Heart right ventricle (tissue), 16 donors: ENCODE data around the gene HMMR. TPM values are rescaled to one million over a fixed set of nuclear protein-coding genes. Genes with fewer than 3 reads are reported as not detected.
"Not testable (repeated sequence)": the region's sequence is repeated elsewhere in the genome, so short reads cannot be mapped to it uniquely, and the experiment has no call there.

ENCODE experiments used
- ATAC-seq, 8 donors: fragments of 200-7000 bp; cut with Tn5 transposase; one replicate each; pipeline ENCODE4 v1.9.1; 2020; ENCODE audit warnings: mild to moderate bottlenecking in 8 of 8, moderate library complexity in 8 of 8, moderate number of reproducible peaks in 1 of 8
- DNase-seq, 2 donors: peaks; one replicate each; pipeline ENCODE4 v3.0.0-alpha.2; 2020
- H3K27ac ChIP-seq, 10 donors: fragments of 200-600 bp; sonication (generic) in 2 of 10; one replicate each; pipeline versions ENCODE4 v1.5.0 to v1.8.0; 2020 to 2022; ENCODE audit warnings: mild to moderate bottlenecking in 3 of 10
- H3K27me3 ChIP-seq, 7 donors: fragments of 200-600 bp; one replicate each; pipeline ENCODE4 v1.8.0; 2021 to 2022; ENCODE audit warnings: mild to moderate bottlenecking in 2 of 7
- H3K36me3 ChIP-seq, 9 donors: fragments of 200-600 bp; sonication (generic) in 1 of 9; one replicate each; pipeline versions ENCODE4 v1.5.0 to v1.8.0; 2020 to 2022; ENCODE audit warnings: mild to moderate bottlenecking in 2 of 9
- H3K4me1 ChIP-seq, 9 donors: fragments of 200-600 bp; sonication (generic) in 1 of 9; one replicate each; pipeline versions ENCODE4 v1.5.0 to v1.8.0; 2020 to 2022; ENCODE audit warnings: mild to moderate bottlenecking in 4 of 9
- H3K4me3 ChIP-seq, 10 donors: fragments of 200-600 bp; sonication (generic) in 2 of 10; one replicate each; pipeline versions ENCODE4 v1.5.0 to v1.8.0; 2020 to 2022; ENCODE audit warnings: mild to moderate bottlenecking in 7 of 10, moderate library complexity in 2 of 10
- H3K9me3 ChIP-seq, 11 donors: fragments of 200-600 bp in 10 of 11; sonication (generic) in 2 of 11; one replicate each; pipeline versions ENCODE4 v1.5.0 to v1.8.0; 2013 to 2022; ENCODE audit warnings: mild to moderate bottlenecking in 2 of 11, control low read depth in 1 of 11, moderate library complexity in 1 of 11
- CTCF ChIP-seq, 9 donors: fragments of 200-600 bp; sonication (generic) in 2 of 9; IDR thresholded peaks; one replicate each; pipeline versions ENCODE4 v1.5.0 to v1.8.0; 2021 to 2022; ENCODE audit warnings: antibody characterized with exemption in 9 of 9, mild to moderate bottlenecking in 5 of 9, moderate library complexity in 1 of 9
- WGBS, 2 donors: extraction: QIAGEN DNeasy Blood & Tissue Kit; methylation state at CpG; one replicate each; pipeline ENCODE4 v1.1.7; 2013; ENCODE audit warnings: inconsistent platforms in 1 of 2; 5-methylcytosine and 5-hydroxymethylcytosine counted together
- intact Hi-C, 10 donors: fragments of 100-400 bp; cut with DNase I; formaldehyde crosslinking; loops; one replicate each; pipeline versions ENCODE4 v1.11.1 to v1.14.2; 2022
- polyA plus RNA-seq, 2 donors: library from polyadenylated mRNA; stranded (reverse); fragments of 200-250 nt; gene quantifications; one replicate each; pipeline ENCODE4 v1.2.3, GENCODE V29; 2013
- total RNA-seq, 10 donors: library from RNA; stranded (reverse); fragmentation: NEBNext Ultra II Directional in 3 of 10; extraction: Animal tissue kit (Norgen Biotek cat#: 25700) in 3 of 10; gene quantifications; one replicate each; pipeline versions ENCODE4 v1.2.1 to v1.2.4, GENCODE V29; 2021 to 2023
- donor health status: Arrhythmogenic right ventricular cardiomyopathy.
- donor health status: ischemic (EF 13 %, LVEDD 7.1; RV severe dilation, severe dysfunction).
- donor health status: healthy with polysubstance abuse.
- donor health status: DM: no; HTN: yes; CAD: no.
- donor health status: DM: no; HTN: no; CAD: no.
- donor health status: ischemic (EF 25% LVEDD 6.9; RV normal size, moderate dysfunction).
- donor health status: ischemic (EF 25% LVEDD 5.7; RV mildly dilated, moderate dysfunction).
- donor health status: healthy.
- donor health status: DM: yes; HTN: yes; CAD: no.
- donor health status: Ischemic cardiomyopathy.
- donor health status: ischemic (EF 35%, LVEDD 5.7; RV mildly dilated, moderate dysfunction).
- donor health status: nonischemic (EF 11% LVEDD 7.7; RV severe dilation, severe dysfunction).
- donor health status: DM: yes; HTN: yes; CAD: no.
- donor health status: PGD.
- donor health status: ischemic (EF 29% LVEDD 5.4; RV normal size, mild dysfunction).
- donor health status: nonischemic (EF 23%, LVEDD 6.1; RV moderate dilation, normal function).

The HMMR gene
- total and polyA plus RNA-seq, 12 donors = 0.10 to 4.0 (median 0.47) TPM

GRCh38 chr5:163533223-163533622 is 72.8 kb downstream of the HMMR start:
- Histone ChIP-seq H3K36me3 (no peaks in the 10 kb centered on the region), H3K27ac (no peak overlapping the region), H3K4me1 (peaks cover 0 to 25% (median 8%) of the 10 kb centered on the region in 9 donors), H3K27me3 (no peaks in the 10 kb centered on the region), H3K4me3 (no peak overlapping the region), H3K9me3 (no peaks in the 10 kb centered on the region)
- intact Hi-C loops = no loop called here
- WGBS, 2 donors = 60% methylated on average over 2 of the region's 2 CpGs
- DNase-seq = no peak
- no peak for ATAC-seq
- no peak for TF ChIP-seq CTCF (IDR thresholded peaks at IDR 0.05)

GRCh38 chr5:163534492-163535094 is 74.2 kb downstream of the HMMR start:
- H3K4me3 ChIP-seq = no peak overlapping the region
- H3K27me3 ChIP-seq = no peaks in the 10 kb centered on the region
- DNase-seq (peak in 1 of 2 donors; percentile 25), ATAC-seq (peak; percentile 46 to 91 (median 80))
- 23 to 36% methylated on average over 2 of the region's 2 CpGs for WGBS, 2 donors
- no peaks in the 10 kb centered on the region for H3K9me3 ChIP-seq
- H3K27ac ChIP-seq = peak overlapping the region in 6 of 10 donors; percentile 3 to 61 (median 48)
- H3K36me3 ChIP-seq = no peaks in the 10 kb centered on the region
- no peak for TF ChIP-seq CTCF (IDR thresholded peaks at IDR 0.05)
- intact Hi-C loops = no loop called here
- peaks cover 0 to 25% (median 8%) of the 10 kb centered on the region in 9 donors for H3K4me1 ChIP-seq

- ATAC-seq = peak in 5 of 8 donors; percentile 33 to 61 (median 48)
- DNase-seq = no peak
- peak overlapping the region in 7 of 10 donors; percentile 3 to 61 (median 45) for H3K27ac ChIP-seq
- intact Hi-C loops = no loop called here
- no peaks in the 10 kb centered on the region for H3K36me3 ChIP-seq
- H3K4me1 ChIP-seq = peaks cover 0 to 20% (median 4%) of the 10 kb centered on the region in 9 donors
- H3K27me3 ChIP-seq = no peaks in the 10 kb centered on the region
- TF ChIP-seq CTCF (IDR thresholded peaks at IDR 0.05) = no peak
- H3K4me3 ChIP-seq = no peak overlapping the region
- no peaks in the 10 kb centered on the region for H3K9me3 ChIP-seq
- WGBS, 2 donors = 52 to 65% methylated on average over 3 of the region's 3 CpGs
Observed at GRCh38 chr5:163535290-163535689, 74.9 kb downstream of the HMMR start.

GRCh38 chr5:163536442-163536841 is 76.0 kb downstream of the HMMR start:
- H3K9me3 ChIP-seq, intact Hi-C loops, H3K27ac ChIP-seq, H3K27me3 ChIP-seq, ATAC-seq, DNase-seq, H3K4me3 ChIP-seq, H3K36me3 ChIP-seq: not testable (repeated sequence)
- 96 to 98% methylated on average over 3 of the region's 3 CpGs for WGBS, 2 donors
- H3K4me1 ChIP-seq = peaks cover 0 to 19% (median 4%) of the 10 kb centered on the region in 9 donors

GRCh38 chr5:163540696-163541095 is 80.3 kb downstream of the HMMR start:
- 87 to 91% methylated on average over 1 of the region's 1 CpG for WGBS, 2 donors
- ATAC-seq (no peak), DNase-seq (no peak)
- H3K4me3 ChIP-seq = no peak overlapping the region
- H3K9me3 ChIP-seq = no peaks in the 10 kb centered on the region
- no peaks in the 10 kb centered on the region for H3K36me3 ChIP-seq
- TF ChIP-seq CTCF (IDR thresholded peaks at IDR 0.05) = no peak
- intact Hi-C loops = no loop called here
- H3K27me3 ChIP-seq = peaks cover 0 to 3% (median 0%) of the 10 kb centered on the region in 7 donors
- H3K27ac ChIP-seq = no peak overlapping the region
- H3K4me1 ChIP-seq = no peaks in the 10 kb centered on the region
